Ectodermal cell (in vitro differentiated cells): ENCODE data around the gene TAB2.
"Not testable (repeated sequence)": the region's sequence is repeated elsewhere in the genome, so short reads cannot be mapped to it uniquely, and the experiment has no call there.

Experiments
- H3K27ac ChIP-seq: 2 replicates; pipeline ENCODE4 v1.7.0; 2013; ENCODE audit warnings: mild to moderate bottlenecking, low read depth, low read length; ENCODE audit not compliant: insufficient read depth, poor library complexity, severe bottlenecking
- H3K27me3 ChIP-seq: 2 replicates; pipeline ENCODE4 v1.7.0; 2013; ENCODE audit warnings: mild to moderate bottlenecking, low read length; ENCODE audit not compliant: insufficient read depth, control insufficient read depth, poor library complexity, severe bottlenecking
- H3K36me3 ChIP-seq: one replicate; pipeline ENCODE4 v1.7.0; 2013; ENCODE audit warnings: low read length; ENCODE audit not compliant: control insufficient read depth, insufficient read depth
- H3K4me1 ChIP-seq: one replicate; pipeline ENCODE4 v1.7.0; 2013; ENCODE audit warnings: low read length; ENCODE audit not compliant: control insufficient read depth, insufficient read depth
- H3K4me3 ChIP-seq: 2 replicates; pipeline ENCODE4 v1.7.0; 2013; ENCODE audit warnings: low read depth, low read length, control low read depth; ENCODE audit not compliant: insufficient read depth
- H3K9me3 ChIP-seq: 2 replicates; pipeline ENCODE4 v1.7.0; 2013; ENCODE audit warnings: mild to moderate bottlenecking, low read length, moderate library complexity; ENCODE audit not compliant: control insufficient read depth
- WGBS, 2 experiments: methylation state at CpG; one replicate each; pipeline ENCODE4 v1.1.7; 2013; ENCODE audit warnings: missing lambda C conversion rate in 2 of 2; 5-methylcytosine and 5-hydroxymethylcytosine counted together

The TAB2 gene

GRCh38 chr6:149346078-149346477 is 28.6 kb downstream of the TAB2 start:
- Histone ChIP-seq H3K27me3 (no peaks in the 10 kb centered on the region), H3K36me3 (no peaks in the 10 kb centered on the region), H3K27ac (no peak overlapping the region), H3K4me3 (no peak overlapping the region), H3K4me1 (no peaks in the 10 kb centered on the region), H3K9me3 (no peaks in the 10 kb centered on the region)
- 96% methylated on average over 3 of the region's 3 CpGs for WGBS, 2 experiments

GRCh38 chr6:149347067-149347466 is 29.6 kb downstream of the TAB2 start:
- Histone ChIP-seq H3K4me1 (no peaks in the 10 kb centered on the region), H3K9me3 (no peaks in the 10 kb centered on the region), H3K27ac (no peak overlapping the region), H3K4me3 (no peak overlapping the region), H3K27me3 (no peaks in the 10 kb centered on the region), H3K36me3 (no peaks in the 10 kb centered on the region)
- 91 to 94% methylated on average over 2 of the region's 2 CpGs for WGBS, 2 experiments

GRCh38 chr6:149349279-149349678 is 31.8 kb downstream of the TAB2 start:
- 96 to 97% methylated on average over 6 of the region's 6 CpGs for WGBS, 2 experiments
- H3K4me3 ChIP-seq, H3K9me3 ChIP-seq, H3K27ac ChIP-seq, H3K4me1 ChIP-seq, H3K36me3 ChIP-seq, H3K27me3 ChIP-seq: not testable (repeated sequence)

GRCh38 chr6:149354009-149354408 is 36.5 kb downstream of the TAB2 start:
- WGBS, 2 experiments = 100% methylated on average over 1 of the region's 2 CpGs
- H3K36me3 ChIP-seq = no peaks in the 10 kb centered on the region
- no peaks in the 10 kb centered on the region for H3K4me1 ChIP-seq
- no peaks in the 10 kb centered on the region for H3K9me3 ChIP-seq
- H3K4me3 ChIP-seq = no peak overlapping the region
- H3K27me3 ChIP-seq = no peaks in the 10 kb centered on the region
- H3K27ac ChIP-seq = no peak overlapping the region

- Histone ChIP-seq H3K4me1 (no peaks in the 10 kb centered on the region), H3K36me3 (no peaks in the 10 kb centered on the region), H3K9me3 (no peaks in the 10 kb centered on the region), H3K4me3 (no peak overlapping the region), H3K27ac (no peak overlapping the region), H3K27me3 (no peaks in the 10 kb centered on the region)
- WGBS, 2 experiments = 89 to 94% methylated on average over 5 of the region's 6 CpGs
These were observed 38.7 kb downstream of the TAB2 start for GRCh38 chr6:149356081-149356750.

GRCh38 chr6:149357726-149358538 is 40.4 kb downstream of the TAB2 start:
- Histone ChIP-seq H3K27ac (no peak overlapping the region), H3K9me3 (no peaks in the 10 kb centered on the region), H3K36me3 (no peaks in the 10 kb centered on the region), H3K4me3 (no peak overlapping the region), H3K4me1 (no peaks in the 10 kb centered on the region), H3K27me3 (no peaks in the 10 kb centered on the region)
- 95% methylated on average over 14 to 17 of the region's 17 CpGs for WGBS, 2 experiments

GRCh38 chr6:149359440-149359839 is 41.9 kb downstream of the TAB2 start:
- H3K4me3 ChIP-seq = no peak overlapping the region
- no peak overlapping the region for H3K27ac ChIP-seq
- H3K9me3 ChIP-seq = no peaks in the 10 kb centered on the region
- no peaks in the 10 kb centered on the region for H3K27me3 ChIP-seq
- H3K4me1 ChIP-seq = no peaks in the 10 kb centered on the region
- H3K36me3 ChIP-seq = no peaks in the 10 kb centered on the region

GRCh38 chr6:149360536-149360935 is 43.0 kb downstream of the TAB2 start:
- Histone ChIP-seq H3K27me3 (no peaks in the 10 kb centered on the region), H3K9me3 (no peaks in the 10 kb centered on the region), H3K4me3 (no peak overlapping the region), H3K27ac (no peak overlapping the region), H3K36me3 (no peaks in the 10 kb centered on the region), H3K4me1 (no peaks in the 10 kb centered on the region)
- whole genome bisulfite sequencing, 2 experiments = 93 to 95% methylated on average over 3 of the region's 3 CpGs

GRCh38 chr6:149362289-149362688 is 44.8 kb downstream of the TAB2 start:
- no peak overlapping the region for H3K27ac ChIP-seq
- H3K4me1 ChIP-seq = no peaks in the 10 kb centered on the region
- WGBS, 2 experiments = 96 to 98% methylated on average over 5 of the region's 5 CpGs

GRCh38 chr6:149363154-149363553 is 45.6 kb downstream of the TAB2 start:
- no peaks in the 10 kb centered on the region for H3K9me3 ChIP-seq
- H3K4me1 ChIP-seq = no peaks in the 10 kb centered on the region
- 100% methylated on average over 1 of the region's 1 CpG for WGBS, 2 experiments
- H3K27me3 ChIP-seq = no peaks in the 10 kb centered on the region
- H3K4me3 ChIP-seq = no peak overlapping the region
- no peaks in the 10 kb centered on the region for H3K36me3 ChIP-seq
- no peak overlapping the region for H3K27ac ChIP-seq

More at GRCh38 chr6:149362289-149362688, 44.8 kb downstream of the TAB2 start:
- Histone ChIP-seq H3K9me3 (no peaks in the 10 kb centered on the region), H3K4me3 (no peak overlapping the region), H3K36me3 (no peaks in the 10 kb centered on the region), H3K27me3 (no peaks in the 10 kb centered on the region)
